Upper lobe of right lung (tissue), 1 donor: Measurements from ENCODE around the gene RPRD1A. TPM values are rescaled to one million over a fixed set of nuclear protein-coding genes. Genes with fewer than 3 reads are reported as not detected.

Source experiments
- ATAC-seq: fragments of 200-7000 bp; cut with Tn5 transposase; one replicate; pipeline ENCODE4 v1.9.1; 2020; ENCODE audit warnings: mild to moderate bottlenecking, moderate library complexity
- DNase-seq: peaks from one replicate; pipeline ENCODE4 v3.0.0-alpha.2; 2020
- H3K27ac ChIP-seq: fragments of 200-600 bp; one replicate; pipeline ENCODE4 v1.8.0; 2022
- H3K27me3 ChIP-seq: fragments of 200-600 bp; one replicate; pipeline ENCODE4 v1.8.0; 2022; ENCODE audit warnings: mild to moderate bottlenecking
- H3K36me3 ChIP-seq: fragments of 200-600 bp; one replicate; pipeline ENCODE4 v1.8.0; 2022
- H3K4me1 ChIP-seq: fragments of 200-600 bp; one replicate; pipeline ENCODE4 v1.8.0; 2022
- H3K4me3 ChIP-seq: fragments of 200-600 bp; one replicate; pipeline ENCODE4 v1.8.0; 2022; ENCODE audit warnings: mild to moderate bottlenecking
- H3K9me3 ChIP-seq: fragments of 200-600 bp; one replicate; pipeline ENCODE4 v1.8.0; 2022
- CTCF ChIP-seq: fragments of 200-600 bp; IDR thresholded peaks from one replicate; pipeline ENCODE4 v1.8.0; 2022; ENCODE audit warnings: antibody characterized with exemption
- intact Hi-C: fragments of 100-400 bp; cut with DNase I; formaldehyde crosslinking; loops from one replicate; pipeline ENCODE4 v1.11.0; 2022
- total RNA-seq: library from RNA; stranded (reverse); fragmentation: NEBNext Ultra II Directional; extraction: Animal tissue kit (Norgen Biotek cat#: 25700); gene quantifications from one replicate; pipeline ENCODE4 v1.2.1, GENCODE V29; 2021
- donor health status: DM: no; HTN: yes; CAD: no; lungs with severe emphysema.

Gene RPRD1A
- total RNA-seq, 1 donor from 2014 or later: 45.4 TPM

- DNase-seq (no peak), ATAC-seq (no peak)
- Histone ChIP-seq H3K9me3 (no peaks in the 10 kb centered on the region), H3K4me3 (no peak overlapping the region), H3K27me3 (no peaks in the 10 kb centered on the region), H3K36me3 (peaks cover 33% of the 10 kb centered on the region), H3K4me1 (no peaks in the 10 kb centered on the region), H3K27ac (no peak overlapping the region)
- TF ChIP-seq CTCF: no peak
- intact Hi-C loops: no loop called here
Measured at GRCh38 chr18:35983147-35983546, 84.2 kb downstream of the RPRD1A start.

DNA sequence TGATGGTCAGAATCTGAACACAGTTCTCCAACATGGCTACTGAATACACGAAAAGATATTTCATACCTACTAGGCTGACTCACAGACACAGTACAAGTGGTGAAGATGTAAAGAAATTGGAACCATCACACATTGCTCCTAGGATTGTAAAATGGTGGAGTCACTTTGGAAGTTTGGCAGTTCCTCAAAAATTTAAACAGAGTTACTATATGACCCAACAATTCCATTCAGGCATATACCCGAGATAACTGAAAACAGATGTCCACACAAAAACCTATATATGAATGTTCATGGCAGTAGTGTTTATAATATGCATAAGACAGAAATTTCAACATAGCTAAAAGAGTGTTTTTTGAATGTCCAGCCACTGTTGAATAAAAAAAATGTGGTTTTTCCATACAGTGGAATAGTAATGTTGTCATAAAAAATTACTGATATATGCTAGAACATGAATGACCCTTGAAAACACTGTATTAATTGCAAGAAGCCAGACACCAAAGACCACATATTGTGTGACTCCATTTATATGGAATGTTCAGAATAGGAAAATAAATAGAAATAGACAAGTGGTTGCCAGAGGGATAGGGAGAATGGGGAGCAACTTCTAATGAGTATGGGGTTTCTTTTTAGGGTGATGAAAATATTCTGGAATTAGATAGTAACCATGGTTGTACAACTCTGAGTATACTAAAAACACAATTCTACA, 84.8 kb downstream of the RPRD1A start:
- no peak overlapping the region for H3K27ac ChIP-seq
- intact Hi-C loops: no loop called here
- H3K36me3 ChIP-seq: peaks cover 39% of the 10 kb centered on the region
- H3K4me3 ChIP-seq: no peak overlapping the region
- H3K4me1 ChIP-seq: no peaks in the 10 kb centered on the region
- no peaks in the 10 kb centered on the region for H3K27me3 ChIP-seq
- ATAC-seq (no peak), DNase-seq (no peak)
- H3K9me3 ChIP-seq: no peaks in the 10 kb centered on the region
- TF ChIP-seq CTCF: no peak

DNA sequence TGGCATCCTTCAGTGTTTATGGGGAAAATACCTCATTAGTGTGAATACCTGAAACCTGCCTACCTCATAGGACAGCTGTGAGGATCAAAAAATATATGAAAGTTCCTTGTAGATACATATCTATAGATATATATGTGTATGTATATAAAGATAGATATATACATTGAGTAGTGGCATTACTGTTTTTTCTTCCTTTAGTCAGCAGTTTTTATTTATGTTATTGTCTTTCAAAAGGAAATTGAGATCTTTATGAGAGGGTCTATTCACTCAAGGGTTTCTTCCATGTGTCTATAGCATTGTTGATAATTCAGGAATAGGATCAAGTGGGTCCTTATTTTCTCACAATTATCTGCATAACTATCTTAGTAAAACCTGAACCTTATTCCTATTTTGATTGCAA, 88.2 kb downstream of the RPRD1A start:
- ATAC-seq: no peak
- no peak for DNase-seq
- Histone ChIP-seq H3K9me3 (no peaks in the 10 kb centered on the region), H3K4me3 (no peak overlapping the region), H3K27ac (no peak overlapping the region), H3K4me1 (peaks cover 4% of the 10 kb centered on the region), H3K36me3 (peaks cover 71% of the 10 kb centered on the region), H3K27me3 (no peaks in the 10 kb centered on the region)
- intact Hi-C loops: no loop called here
- TF ChIP-seq CTCF: no peak

DNA sequence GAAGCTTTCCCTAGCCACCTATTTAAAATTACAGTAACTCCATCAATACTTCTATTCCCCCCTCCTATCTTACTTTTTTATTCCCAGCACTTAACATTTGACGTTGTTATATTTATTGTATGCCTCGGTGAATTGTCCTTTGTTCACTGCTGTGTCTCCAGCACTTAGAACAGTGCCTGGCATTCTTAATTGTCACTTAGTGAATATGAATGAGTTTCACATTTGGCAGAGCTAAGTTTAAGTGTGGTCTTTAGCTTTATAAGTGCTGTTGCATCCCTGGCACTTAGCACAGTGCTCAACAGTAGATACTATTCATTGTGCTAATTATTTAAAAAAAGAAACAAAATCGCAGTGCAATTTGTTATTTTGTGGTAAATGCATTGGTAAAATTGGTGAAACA, 93.2 kb downstream of the RPRD1A start:
- intact Hi-C loops: no loop called here
- DNase-seq (no peak), ATAC-seq (no peak)
- no peak overlapping the region for H3K4me3 ChIP-seq
- no peaks in the 10 kb centered on the region for H3K9me3 ChIP-seq
- H3K36me3 ChIP-seq: peaks cover 52% of the 10 kb centered on the region
- H3K27me3 ChIP-seq: no peaks in the 10 kb centered on the region
- peaks cover 20% of the 10 kb centered on the region for H3K4me1 ChIP-seq
- H3K27ac ChIP-seq: no peak overlapping the region
- TF ChIP-seq CTCF: no peak

- H3K27ac ChIP-seq: no peak overlapping the region
- ATAC-seq: no peak
- DNase-seq: no peak
- no peaks in the 10 kb centered on the region for H3K9me3 ChIP-seq
- intact Hi-C loops: no loop called here
- TF ChIP-seq CTCF: no peak
- H3K4me3 ChIP-seq: peak overlapping the region; percentile 96
- peaks cover 20% of the 10 kb centered on the region for H3K4me1 ChIP-seq
- peaks cover 47% of the 10 kb centered on the region for H3K36me3 ChIP-seq
- no peaks in the 10 kb centered on the region for H3K27me3 ChIP-seq
Measured at GRCh38 chr18:35973650-35974049, 93.7 kb downstream of the RPRD1A start.
